Loucy (cell line): ENCODE results near the gene DDAH2.

ENCODE experiments used
- H2AFZ ChIP-seq: fragments of 200-600 bp; sonication (generic); 2 replicates; pipeline ENCODE4 v1.6.0; 2016; ENCODE audit warnings: antibody characterized with exemption, mild to moderate bottlenecking, low read length, moderate library complexity
- H3F3A ChIP-seq: fragments of 200-600 bp; 2 replicates; pipeline ENCODE4 v1.6.0; 2016; ENCODE audit warnings: antibody characterized with exemption, low read depth, mild to moderate bottlenecking
- H3K27me3 ChIP-seq: fragments of 200-600 bp; sonication (generic); 2 replicates; pipeline ENCODE4 v1.6.1; 2014; ENCODE audit warnings: low read length, mild to moderate bottlenecking; ENCODE audit not compliant: insufficient read depth, poor library complexity, severe bottlenecking
- H3K36me3 ChIP-seq: fragments of 200-600 bp; sonication (generic); 2 replicates; pipeline ENCODE4 v1.6.1; 2016; ENCODE audit warnings: low read length; ENCODE audit not compliant: insufficient read depth
- H3K4me1 ChIP-seq: fragments of 200-600 bp; sonication (generic); 2 replicates; pipeline ENCODE4 v1.5.1; 2014; ENCODE audit warnings: low read length, mild to moderate bottlenecking; ENCODE audit not compliant: insufficient read depth, poor library complexity, severe bottlenecking
- H3K4me2 ChIP-seq: fragments of 200-600 bp; sonication (generic); 2 replicates; pipeline ENCODE4 v1.6.0; 2014; ENCODE audit warnings: antibody characterized with exemption, low read length, low read depth, mild to moderate bottlenecking; ENCODE audit not compliant: poor library complexity, severe bottlenecking
- H3K4me3 ChIP-seq: fragments of 200-600 bp; sonication (generic); 2 replicates; pipeline ENCODE4 v1.5.1; 2014; ENCODE audit warnings: low read length, mild to moderate bottlenecking, mixed read lengths; ENCODE audit not compliant: poor library complexity, severe bottlenecking
- H3K79me2 ChIP-seq: fragments of 200-600 bp; sonication (generic); 2 replicates; pipeline ENCODE4 v1.6.1; 2014; ENCODE audit warnings: low read length; ENCODE audit not compliant: insufficient read depth
- H3K9ac ChIP-seq: fragments of 200-600 bp; sonication (generic); 2 replicates; pipeline ENCODE4 v1.6.0; 2014; ENCODE audit warnings: mild to moderate bottlenecking, low read depth, low read length, moderate library complexity; ENCODE audit not compliant: poor library complexity, severe bottlenecking
- H3K9me2 ChIP-seq: fragments of 200-600 bp; sonication (generic); replicated peaks from 2 replicates; pipeline ENCODE4 v1.6.1; 2016; ENCODE audit warnings: low read depth, low read length, mixed read lengths
- H3K9me3 ChIP-seq: fragments of 200-600 bp; sonication (generic); 2 replicates; pipeline ENCODE4 v1.6.1; 2014; ENCODE audit warnings: mild to moderate bottlenecking, antibody characterized with exemption, low read length, low read depth; ENCODE audit not compliant: insufficient read depth
- H4K20me1 ChIP-seq: fragments of 200-600 bp; sonication (generic); 2 replicates; pipeline ENCODE4 v1.6.0; 2014; ENCODE audit warnings: antibody characterized with exemption, low read length, mild to moderate bottlenecking; ENCODE audit not compliant: insufficient read depth, poor library complexity, severe bottlenecking
- CTCF ChIP-seq: fragments of 200-600 bp; sonication (generic); conservative IDR thresholded peaks from 2 replicates; pipeline ENCODE4 v1.5.1; 2014; ENCODE audit warnings: mild to moderate bottlenecking, antibody characterized with exemption, low read length
- EZH2phosphoT487 ChIP-seq: fragments of 200-600 bp; IDR thresholded peaks from 2 replicates; pipeline ENCODE4 v1.6.1; 2018; ENCODE audit warnings: antibody characterized with exemption, mild to moderate bottlenecking, moderate library complexity, borderline replicate concordance

The DDAH2 gene

DNA sequence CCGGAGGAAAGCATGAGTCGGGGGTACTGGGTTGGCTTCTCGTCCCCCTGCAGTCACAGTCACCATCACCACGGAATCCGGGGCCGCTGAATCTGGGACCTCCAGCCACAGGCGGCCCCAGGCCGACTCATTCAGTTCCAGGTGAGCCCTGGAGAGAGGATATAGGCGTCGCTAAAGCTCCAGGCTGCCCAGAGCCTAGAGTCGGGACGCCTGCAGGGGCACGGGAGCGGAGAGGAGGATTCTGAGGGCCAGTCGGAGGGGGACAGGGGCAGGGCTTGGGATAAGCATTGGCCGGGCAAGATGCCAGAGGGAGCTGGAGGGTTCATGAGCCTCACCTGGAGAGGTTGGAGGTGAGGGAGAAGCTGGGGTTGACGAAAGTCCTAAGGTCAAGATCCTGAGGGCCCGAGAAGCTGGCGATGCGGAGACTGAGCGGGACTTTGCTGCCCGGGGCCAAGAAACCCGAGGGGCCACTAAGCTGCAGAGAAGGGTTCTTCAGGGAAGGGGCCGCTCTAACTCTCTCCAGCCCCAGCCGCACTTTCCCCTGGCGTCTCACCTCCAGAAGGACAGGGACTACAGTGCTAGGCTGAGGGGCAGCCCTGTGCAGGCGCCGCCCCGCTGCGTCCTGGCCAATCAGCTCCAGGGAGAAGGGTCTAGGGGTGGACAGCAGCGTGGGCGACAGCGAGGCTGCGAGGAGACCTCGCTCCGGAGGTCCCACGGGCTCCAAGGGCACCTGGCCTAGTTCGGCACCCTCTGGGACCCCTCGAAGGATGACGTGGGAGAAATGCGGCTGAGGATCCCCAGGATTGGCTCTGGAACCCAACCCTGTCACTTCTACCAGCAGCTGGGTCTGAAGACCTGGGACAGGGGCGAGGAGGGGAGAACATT is 37.1 kb upstream of the DDAH2 start:
- Histone ChIP-seq H3K79me2 (no peaks in the 10 kb centered on the region), H3K4me3 (no peak overlapping the region), H4K20me1 (no peaks in the 10 kb centered on the region), H3F3A (no peaks in the 10 kb centered on the region), H3K27me3 (no peaks in the 10 kb centered on the region), H3K4me1 (peaks cover 3% of the 10 kb centered on the region), H3K9ac (no peak overlapping the region), H3K9me2 (no peaks in the 10 kb centered on the region), H3K36me3 (no peaks in the 10 kb centered on the region), H2AFZ (no peak overlapping the region), H3K4me2 (no peak overlapping the region), H3K9me3 (no peaks in the 10 kb centered on the region)
- TF ChIP-seq CTCF, result no peak
- TF ChIP-seq EZH2phosphoT487, result no peak

GRCh38 chr6:31765559-31765909 is 36.4 kb upstream of the DDAH2 start:
- H3K36me3 ChIP-seq, result no peaks in the 10 kb centered on the region
- H3K4me2 ChIP-seq, result no peak overlapping the region
- TF ChIP-seq CTCF, result no peak
- no peak for TF ChIP-seq EZH2phosphoT487

GRCh38 chr6:31764198-31764597 is 35.1 kb upstream of the DDAH2 start:
- TF ChIP-seq EZH2phosphoT487 (no peak), CTCF (no peak)
- no peaks in the 10 kb centered on the region for H4K20me1 ChIP-seq
- no peak overlapping the region for H3K9ac ChIP-seq
- peaks cover 6% of the 10 kb centered on the region for H3K4me1 ChIP-seq
- no peaks in the 10 kb centered on the region for H3K9me2 ChIP-seq
- no peak overlapping the region for H3K4me3 ChIP-seq
- H2AFZ ChIP-seq, result no peak overlapping the region
- no peaks in the 10 kb centered on the region for H3K79me2 ChIP-seq
- no peak overlapping the region for H3K4me2 ChIP-seq
- no peaks in the 10 kb centered on the region for H3F3A ChIP-seq
- no peaks in the 10 kb centered on the region for H3K27me3 ChIP-seq
- no peaks in the 10 kb centered on the region for H3K36me3 ChIP-seq
- H3K9me3 ChIP-seq, result no peaks in the 10 kb centered on the region

More at GRCh38 chr6:31765559-31765909, 36.4 kb upstream of the DDAH2 start:
- no peaks in the 10 kb centered on the region for H3K9me3 ChIP-seq
- peaks cover 3% of the 10 kb centered on the region for H3K4me1 ChIP-seq
- no peak overlapping the region for H3K4me3 ChIP-seq
- no peaks in the 10 kb centered on the region for H4K20me1 ChIP-seq
- H3K79me2 ChIP-seq, result no peaks in the 10 kb centered on the region
- no peaks in the 10 kb centered on the region for H3F3A ChIP-seq
- H3K9ac ChIP-seq, result no peak overlapping the region
- H3K27me3 ChIP-seq, result no peaks in the 10 kb centered on the region
- H3K9me2 ChIP-seq, result no peaks in the 10 kb centered on the region
- no peak overlapping the region for H2AFZ ChIP-seq
